Kidney epithelial cell (primary cell): ENCODE results near the gene KIDINS220. TPM values are rescaled to one million over a fixed set of nuclear protein-coding genes. Genes with fewer than 3 reads are reported as not detected.

Experiments used
- DNase-seq: peaks from one replicate; pipeline ENCODE4 v3.0.0-alpha.2; 2010; ENCODE audit warnings: low read depth
- H3K27me3 ChIP-seq: 2 replicates; pipeline ENCODE4 v1.6.0; 2011; ENCODE audit warnings: low read length; ENCODE audit not compliant: control insufficient read depth, insufficient read depth
- H3K36me3 ChIP-seq: 2 replicates; pipeline ENCODE4 v1.5.1; 2011; ENCODE audit warnings: low read length; ENCODE audit not compliant: control insufficient read depth, insufficient read depth
- H3K4me3 ChIP-seq: 2 replicates; pipeline ENCODE4 v1.5.1; 2011; ENCODE audit warnings: low read depth, mild to moderate bottlenecking, control low read depth, low read length
- CTCF ChIP-seq: IDR thresholded peaks from 2 replicates; pipeline ENCODE4 v1.5.1; 2011; ENCODE audit warnings: mild to moderate bottlenecking, moderate library complexity, low read length, control low read depth, inconsistent platforms; ENCODE audit not compliant: insufficient read depth, poor library complexity, severe bottlenecking
- total RNA-seq: library from RNA; depleted of rRNA; stranded (reverse); fragments of >200 nt; gene quantifications from 2 replicates; pipeline ENCODE4 v1.2.3, GENCODE V29; 2015

Gene KIDINS220
- total RNA-seq, 1 donor from 2014 or later: 49.1 TPM

- Histone ChIP-seq H3K4me3 (no peak overlapping the region), H3K36me3 (no peaks in the 10 kb centered on the region), H3K27me3 (no peaks in the 10 kb centered on the region)
- DNase-seq: no peak
- TF ChIP-seq CTCF: no peak
These were observed 116.0 kb downstream of the KIDINS220 start for GRCh38 chr2:8721410-8721809.

- TF ChIP-seq CTCF: no peak
- no peak for DNase-seq
- H3K27me3 ChIP-seq: no peaks in the 10 kb centered on the region
These were observed 116.7 kb downstream of the KIDINS220 start for GRCh38 chr2:8720741-8721140.

GRCh38 chr2:8719528-8719927, 117.9 kb downstream of the KIDINS220 start:
- DNase-seq: no peak
- no peak overlapping the region for H3K4me3 ChIP-seq

More at GRCh38 chr2:8720741-8721140, 116.7 kb downstream of the KIDINS220 start:
- Histone ChIP-seq H3K4me3 (no peak overlapping the region), H3K36me3 (no peaks in the 10 kb centered on the region)

GRCh38 chr2:8714971-8715370, 122.4 kb downstream of the KIDINS220 start:
- TF ChIP-seq CTCF: no peak
- DNase-seq: no peak

More at GRCh38 chr2:8719528-8719927, 117.9 kb downstream of the KIDINS220 start:
- H3K27me3 ChIP-seq: no peaks in the 10 kb centered on the region
- H3K36me3 ChIP-seq: no peaks in the 10 kb centered on the region
- no peak for TF ChIP-seq CTCF

GRCh38 chr2:8714283-8714682, 123.1 kb downstream of the KIDINS220 start:
- TF ChIP-seq CTCF: no peak
- H3K27me3 ChIP-seq: no peaks in the 10 kb centered on the region
- H3K4me3 ChIP-seq: no peak overlapping the region
- H3K36me3 ChIP-seq: no peaks in the 10 kb centered on the region
- no peak for DNase-seq

More at GRCh38 chr2:8714971-8715370, 122.4 kb downstream of the KIDINS220 start:
- Histone ChIP-seq H3K4me3 (no peak overlapping the region), H3K36me3 (no peaks in the 10 kb centered on the region), H3K27me3 (no peaks in the 10 kb centered on the region)

GRCh38 chr2:8710951-8711350, 126.5 kb downstream of the KIDINS220 start:
- Histone ChIP-seq H3K4me3 (no peak overlapping the region), H3K36me3 (no peaks in the 10 kb centered on the region), H3K27me3 (no peaks in the 10 kb centered on the region)
- no peak for TF ChIP-seq CTCF
- no peak for DNase-seq
